ENCODE data around the gene SET. TPM values are rescaled to one million over a fixed set of nuclear protein-coding genes. Genes with fewer than 3 reads are reported as not detected.

SET gene
- total and polyA plus RNA-seq, 2 of the 8 experiments (the other 6 are each of a cell fraction or from before 2014, with no cell fraction given), result 466 to 1,345 TPM

GRCh38 chr9:128683340-128684064 lies 5.5 kb upstream of the SET start (continued):
- TF ChIP-seq SRF (IDR thresholded peaks at IDR 0.05; ENCODE audit: low read depth, low read length), result no peak
- TF ChIP-seq ATF2 (IDR thresholded peaks at IDR 0.05; ENCODE audit: low read length), result no peak
- peak; percentile 80 for TF ChIP-seq PHF8 (conservative IDR thresholded peaks at IDR 0.05; ENCODE audit: low read depth, low read length)
- no peak for TF ChIP-seq CBX5 (IDR thresholded peaks at IDR 0.05; ENCODE audit: low read depth, low read length)
- no peak for TF ChIP-seq NRF1 (IDR thresholded peaks at IDR 0.05; ENCODE audit: low read depth, low read length)
- TF ChIP-seq SIRT6 (IDR thresholded peaks at IDR 0.05; ENCODE audit: low read length), result no peak
- TF ChIP-seq CTCF (IDR thresholded peaks at IDR 0.05; ENCODE audit: control extremely low read depth in 1 of 3, insufficient read depth in 1 of 3, low read depth in 1 of 3, low read length in 3 of 3), result no peak
- TF ChIP-seq RBBP5 (IDR thresholded peaks at IDR 0.05; ENCODE audit: borderline replicate concordance, low read depth, low read length), result peak; percentile 79
- TF ChIP-seq TAF7 (optimal IDR thresholded peaks at IDR 0.05; ENCODE audit: borderline replicate concordance, low read depth, low read length), result peak; percentile 88
- TF ChIP-seq EZH2 (IDR thresholded peaks at IDR 0.05; ENCODE audit: low read depth, low read length, severe bottlenecking), result no peak
- TF ChIP-seq BRCA1 (IDR thresholded peaks at IDR 0.05; ENCODE audit: low read depth, low read length), result no peak
- TF ChIP-seq FOSL1 (IDR thresholded peaks at IDR 0.05; ENCODE audit: insufficient read depth, low read depth, low read length), result no peak
- TF ChIP-seq CTBP2 (IDR thresholded peaks at IDR 0.05; ENCODE audit: borderline replicate concordance, insufficient read depth, insufficient read length, low read length), result no peak
- no peak for TF ChIP-seq RAD21 (IDR thresholded peaks at IDR 0.05 in 1 of 2, conservative IDR thresholded peaks at IDR 0.05 in 1 of 2; ENCODE audit: low read depth in 2 of 2, low read length in 2 of 2)
- no peak; a peak in 1 of 3 replicates for TF ChIP-seq EP300 (IDR thresholded peaks at IDR 0.05; ENCODE audit: borderline replicate concordance in 1 of 2, low read depth in 2 of 2, low read length in 2 of 2)
- no peak for TF ChIP-seq SP2 (IDR thresholded peaks at IDR 0.05; ENCODE audit: low read length)
- no peak for TF ChIP-seq KDM4A (IDR thresholded peaks at IDR 0.05; ENCODE audit: low read depth, low read length, severe bottlenecking)
- TF ChIP-seq BCL11A (IDR thresholded peaks at IDR 0.05; ENCODE audit: low read depth in 2 of 2, low read length in 2 of 2), result no peak
- TF ChIP-seq ZNF274 (IDR thresholded peaks at IDR 0.05; ENCODE audit: borderline replicate concordance, extremely low read depth, low read length), result no peak

Measured in H1 (cell line).